ENCODE data around the gene PFDN1. TPM values are rescaled to one million over a fixed set of nuclear protein-coding genes. Genes with fewer than 3 reads are reported as not detected.

PFDN1 gene
- total RNA-seq, 1 donor from 2014 or later = 173 TPM

DNA sequence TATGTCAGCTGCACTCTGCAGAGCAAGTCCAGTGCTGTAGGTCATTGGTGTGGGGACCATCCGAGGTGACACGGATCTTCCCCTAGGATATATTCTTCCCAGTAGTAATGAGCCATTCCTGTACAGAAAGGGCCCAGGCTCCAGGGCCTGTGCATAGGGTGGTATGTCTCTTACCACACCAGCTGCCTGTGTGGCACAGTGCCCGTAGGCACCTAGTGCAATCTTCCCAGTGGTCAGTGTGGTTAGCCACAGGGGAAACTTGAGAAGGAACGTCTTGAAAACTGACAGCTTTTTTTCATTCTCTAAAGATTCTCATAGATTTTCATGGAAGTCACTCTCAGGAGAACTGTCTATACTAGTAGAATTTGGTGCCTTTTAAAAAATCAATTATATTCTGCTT is 88.1 kb downstream of the PFDN1 start:
- DNase-seq (ENCODE audit: low read depth) = no peak
- H3K4me3 ChIP-seq (ENCODE audit: low read depth, low read length) = no peak overlapping the region
- TF ChIP-seq, protein P1, sequence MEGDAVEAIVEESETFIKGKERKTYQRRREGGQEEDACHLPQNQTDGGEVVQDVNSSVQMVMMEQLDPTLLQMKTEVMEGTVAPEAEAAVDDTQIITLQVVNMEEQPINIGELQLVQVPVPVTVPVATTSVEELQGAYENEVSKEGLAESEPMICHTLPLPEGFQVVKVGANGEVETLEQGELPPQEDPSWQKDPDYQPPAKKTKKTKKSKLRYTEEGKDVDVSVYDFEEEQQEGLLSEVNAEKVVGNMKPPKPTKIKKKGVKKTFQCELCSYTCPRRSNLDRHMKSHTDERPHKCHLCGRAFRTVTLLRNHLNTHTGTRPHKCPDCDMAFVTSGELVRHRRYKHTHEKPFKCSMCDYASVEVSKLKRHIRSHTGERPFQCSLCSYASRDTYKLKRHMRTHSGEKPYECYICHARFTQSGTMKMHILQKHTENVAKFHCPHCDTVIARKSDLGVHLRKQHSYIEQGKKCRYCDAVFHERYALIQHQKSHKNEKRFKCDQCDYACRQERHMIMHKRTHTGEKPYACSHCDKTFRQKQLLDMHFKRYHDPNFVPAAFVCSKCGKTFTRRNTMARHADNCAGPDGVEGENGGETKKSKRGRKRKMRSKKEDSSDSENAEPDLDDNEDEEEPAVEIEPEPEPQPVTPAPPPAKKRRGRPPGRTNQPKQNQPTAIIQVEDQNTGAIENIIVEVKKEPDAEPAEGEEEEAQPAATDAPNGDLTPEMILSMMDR (conservative IDR thresholded peaks at IDR 0.05; ENCODE audit: low read depth, low read length) = no peak

DNA sequence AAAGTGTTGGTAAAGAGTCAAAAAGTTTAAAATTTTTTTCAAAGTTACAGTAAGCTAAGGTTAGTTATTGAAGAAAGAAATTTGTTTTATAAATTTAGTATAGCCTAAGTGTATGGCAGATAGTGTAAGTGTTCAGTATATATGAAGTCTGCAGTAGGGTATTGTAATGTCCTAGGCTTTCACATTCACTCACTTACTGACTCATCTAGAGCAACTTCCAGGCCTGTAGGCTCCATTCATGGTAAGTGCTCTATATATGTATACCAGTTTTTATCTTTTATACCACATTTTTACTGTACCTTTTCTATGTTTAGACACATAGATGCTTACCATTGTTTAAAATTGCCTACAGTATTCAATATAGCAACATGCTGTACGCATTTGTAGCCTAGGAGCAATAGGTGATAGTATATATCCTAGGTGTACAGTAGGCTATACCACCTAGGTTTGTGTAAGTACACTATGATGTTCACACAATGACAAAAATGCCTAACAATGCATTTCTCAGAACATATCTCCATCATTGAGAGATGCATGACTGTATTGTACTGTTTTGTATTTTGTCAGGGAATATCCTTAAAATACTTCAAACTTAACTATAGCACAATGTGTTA is 89.4 kb downstream of the PFDN1 start:
- no peak overlapping the region for H3K4me3 ChIP-seq (ENCODE audit: low read depth, low read length)
- no peak for DNase-seq (ENCODE audit: low read depth)
- TF ChIP-seq, protein P1 (conservative IDR thresholded peaks at IDR 0.05; ENCODE audit: low read depth, low read length) = no peak

GRCh38 chr5:140208065-140208464 is 94.8 kb downstream of the PFDN1 start:
- DNase-seq (ENCODE audit: low read depth) = no peak
- no peak overlapping the region for H3K4me3 ChIP-seq (ENCODE audit: low read depth, low read length)
- TF ChIP-seq, protein P1 (conservative IDR thresholded peaks at IDR 0.05; ENCODE audit: low read depth, low read length) = no peak

GRCh38 chr5:140207250-140207964 is 95.5 kb downstream of the PFDN1 start:
- H3K4me3 ChIP-seq (ENCODE audit: low read depth, low read length) = no peak overlapping the region
- DNase-seq (ENCODE audit: low read depth) = no peak
- TF ChIP-seq, protein P1 (conservative IDR thresholded peaks at IDR 0.05; ENCODE audit: low read depth, low read length) = no peak

DNA sequence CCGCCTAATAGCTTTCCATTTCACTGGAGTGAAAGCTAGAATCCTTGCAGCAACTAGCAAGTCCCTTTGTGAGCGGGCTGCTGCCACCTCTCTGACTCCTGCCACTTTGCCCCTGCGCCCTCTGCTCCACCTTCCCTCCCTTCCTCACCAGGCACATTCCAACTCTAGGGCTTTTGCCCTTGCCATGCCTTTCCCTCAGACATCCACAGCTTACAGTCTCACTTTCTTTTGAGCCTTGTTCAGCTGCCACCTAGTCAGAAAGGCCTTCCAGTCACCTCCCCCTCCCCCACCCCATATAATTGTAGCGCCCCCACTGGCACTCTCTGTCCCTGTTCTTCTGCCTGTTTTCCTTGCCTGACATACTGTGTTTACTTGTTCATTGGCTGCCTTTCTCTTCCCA is 96.9 kb downstream of the PFDN1 start:
- DNase-seq (ENCODE audit: low read depth) = no peak
- no peak overlapping the region for H3K4me3 ChIP-seq (ENCODE audit: low read depth, low read length)
- TF ChIP-seq, protein P1 (conservative IDR thresholded peaks at IDR 0.05; ENCODE audit: low read depth, low read length) = peak; percentile 29

- no peak for DNase-seq (ENCODE audit: low read depth)
Observed at GRCh38 chr5:140205216-140205615, 97.7 kb downstream of the PFDN1 start.

More at GRCh38 chr5:140205216-140205615, 97.7 kb downstream of the PFDN1 start:
- TF ChIP-seq, protein P1 (conservative IDR thresholded peaks at IDR 0.05; ENCODE audit: low read depth, low read length) = no peak
- no peak overlapping the region for H3K4me3 ChIP-seq (ENCODE audit: low read depth, low read length)

Measured in epithelial cell of proximal tubule (primary cell).